Dermis blood vessel endothelial cell (primary cell): ENCODE data around the gene OR8B2. TPM values are rescaled to one million over a fixed set of nuclear protein-coding genes. Genes with fewer than 3 reads are reported as not detected.

Source experiments
- total RNA-seq: library from RNA; depleted of rRNA; stranded (reverse); fragments of >200 nt; gene quantifications from 2 replicates; pipeline ENCODE4 v1.2.3, GENCODE V29; 2014

OR8B2 gene
- total RNA-seq, 1 donor from 2014 or later: not detected

Other genes starting within 250 kb of the OR8B2 start
- not detected in 2 replicates for gene OR10D3, start 201.2 kb downstream of the OR8B2 start, total RNA-seq
- not detected in 2 replicates for gene OR8G1, start 143.4 kb downstream of the OR8B2 start, total RNA-seq
- gene OR8G5, start 128.1 kb downstream of the OR8B2 start, total RNA-seq: not detected in 2 replicates
- not detected in 2 replicates for gene OR8D1, start 70.5 kb downstream of the OR8B2 start, total RNA-seq
- not detected in 2 replicates for gene OR8D2, start 64.3 kb downstream of the OR8B2 start, total RNA-seq
- not detected in 2 replicates for gene OR8B3, start 14.5 kb upstream of the OR8B2 start, total RNA-seq
- gene OR8B4, start 40.4 kb upstream of the OR8B2 start, total RNA-seq: not detected in 2 replicates
- not detected in 2 replicates for gene OR8B8, start 61.2 kb upstream of the OR8B2 start, total RNA-seq
- not detected in 2 replicates for gene OR8B12, start 159.2 kb upstream of the OR8B2 start, total RNA-seq
- not detected in 2 replicates for gene OR8A1, start 185.5 kb upstream of the OR8B2 start, total RNA-seq
- not detected in 2 replicates for gene PANX3, start 226.9 kb upstream of the OR8B2 start, total RNA-seq
- gene TBRG1, start 238.4 kb upstream of the OR8B2 start, total RNA-seq: 17.5 and 18.4 TPM in 2 replicates